Esophagus squamous epithelium (tissue), 4 donors: ENCODE measurements around the gene ARHGDIB.

Source experiments
- CTCF ChIP-seq, 6 experiments: fragments of 450-650 bp in 4 of 6; fragments of 200-600 bp in 2 of 6; sonication (generic) in 2 of 6; IDR thresholded peaks; one replicate each; pipeline ENCODE4 v1.5.1; 2016 to 2019; ENCODE audit warnings: antibody characterized with exemption in 6 of 6, mild to moderate bottlenecking in 4 of 6, moderate library complexity in 4 of 6
- POLR2A ChIP-seq, 4 donors: fragments of 450-650 bp; IDR thresholded peaks; one replicate each; pipeline ENCODE4 v1.6.1; 2017; ENCODE audit warnings: antibody characterized with exemption in 4 of 4, mild to moderate bottlenecking in 4 of 4, moderate library complexity in 3 of 4

- TF ChIP-seq CTCF (IDR thresholded peaks at IDR 0.05) = no peak
- TF ChIP-seq POLR2A (IDR thresholded peaks at IDR 0.05) = no peak
Observed at GRCh38 chr12:14993537-14994266, 32.3 kb upstream of the ARHGDIB start.
